Measurements from ENCODE around the gene MAGI2.

The MAGI2 gene

GRCh38 chr7:78198756-78199155 is 1254.7 kb downstream of the MAGI2 start:
- ATAC-seq, result peak; percentile 87
- TF ChIP-seq ISL1 (CRISPR knock-in tag; IDR thresholded peaks at IDR 0.05) (0 out of 2 replicates have a peak, but pooled peaks have one; percentile 34), PPARA (CRISPR knock-in tag; IDR thresholded peaks at IDR 0.05; ENCODE audit: borderline replicate concordance) (no peak)

- no peak for TF ChIP-seq OSR1 (CRISPR knock-in tag; IDR thresholded peaks at IDR 0.05)
- no peak for TF ChIP-seq CREB5 (CRISPR knock-in tag; IDR thresholded peaks at IDR 0.05; ENCODE audit: low read depth)
- TF ChIP-seq TSHZ2 (CRISPR knock-in tag; IDR thresholded peaks at IDR 0.05), result no peak
- TF ChIP-seq PPARA (CRISPR knock-in tag; IDR thresholded peaks at IDR 0.05; ENCODE audit: borderline replicate concordance), result no peak
- no peak for TF ChIP-seq ZNF565 (CRISPR knock-in tag; conservative IDR thresholded peaks at IDR 0.05; ENCODE audit: low read depth)
- no peak for TF ChIP-seq RARB (CRISPR knock-in tag; IDR thresholded peaks at IDR 0.05)
- no peak for TF ChIP-seq ZFP3 (CRISPR knock-in tag; IDR thresholded peaks at IDR 0.05)
- TF ChIP-seq ARNTL (CRISPR knock-in tag; IDR thresholded peaks at IDR 0.05; ENCODE audit: borderline replicate concordance, low read depth), result no peak
- no peak for TF ChIP-seq CSRNP3 (CRISPR knock-in tag; IDR thresholded peaks at IDR 0.05)
- TF ChIP-seq ISL1 (CRISPR knock-in tag; IDR thresholded peaks at IDR 0.05), result no peak
- no peak for TF ChIP-seq TOX (CRISPR knock-in tag; IDR thresholded peaks at IDR 0.05; ENCODE audit: borderline replicate concordance)
- TF ChIP-seq PATZ1 (CRISPR knock-in tag; IDR thresholded peaks at IDR 0.05; ENCODE audit: borderline replicate concordance), result no peak
Measured at GRCh38 chr7:78197447-78197846, 1256.0 kb downstream of the MAGI2 start.

GRCh38 chr7:78195281-78195680 is 1258.2 kb downstream of the MAGI2 start:
- no peak for ATAC-seq
- no peak for TF ChIP-seq TSHZ2 (CRISPR knock-in tag; IDR thresholded peaks at IDR 0.05)
- no peak for TF ChIP-seq ZFP30 (CRISPR knock-in tag; IDR thresholded peaks at IDR 0.05)
- no peak for TF ChIP-seq GLIS3 (CRISPR knock-in tag; IDR thresholded peaks at IDR 0.05)
- no peak for TF ChIP-seq PPARA (CRISPR knock-in tag; IDR thresholded peaks at IDR 0.05; ENCODE audit: borderline replicate concordance)

More at GRCh38 chr7:78197447-78197846, 1256.0 kb downstream of the MAGI2 start:
- ATAC-seq, result peak; percentile 8; the same call in 1 of the 3 replicates

GRCh38 chr7:78194611-78195010 is 1258.9 kb downstream of the MAGI2 start:
- no peak for ATAC-seq
- TF ChIP-seq ARNTL (CRISPR knock-in tag; IDR thresholded peaks at IDR 0.05; ENCODE audit: borderline replicate concordance, low read depth) (no peak), ZC3H10 (CRISPR knock-in tag; IDR thresholded peaks at IDR 0.05) (no peak), POU6F1 (CRISPR knock-in tag; IDR thresholded peaks at IDR 0.05; ENCODE audit: borderline replicate concordance, low read depth) (no peak), ZFP30 (CRISPR knock-in tag; IDR thresholded peaks at IDR 0.05) (no peak), PPARA (CRISPR knock-in tag; IDR thresholded peaks at IDR 0.05; ENCODE audit: borderline replicate concordance) (no peak), CSRNP3 (CRISPR knock-in tag; IDR thresholded peaks at IDR 0.05) (no peak), ZNF70 (CRISPR knock-in tag; IDR thresholded peaks at IDR 0.05) (no peak), RARB (CRISPR knock-in tag; IDR thresholded peaks at IDR 0.05) (no peak), ZNF565 (CRISPR knock-in tag; conservative IDR thresholded peaks at IDR 0.05; ENCODE audit: low read depth) (no peak), TSHZ2 (CRISPR knock-in tag; IDR thresholded peaks at IDR 0.05) (no peak), ZFP3 (CRISPR knock-in tag; IDR thresholded peaks at IDR 0.05) (no peak)

All from SK-N-SH treated with all-trans-retinoic acid at 6 μM for 48 hours (cell line).